DOHH2 (cell line): ENCODE data around the gene TLE2.

Source experiments
- H3F3A ChIP-seq: fragments of 200-600 bp; sonication (generic), shearing (Covaris generic); 2 replicates; pipeline ENCODE4 v1.6.0; 2016; ENCODE audit warnings: antibody characterized with exemption, mild to moderate bottlenecking; ENCODE audit not compliant: control insufficient read depth, insufficient read depth
- H3K27ac ChIP-seq: fragments of 200-600 bp; sonication (generic); 2 replicates; pipeline ENCODE4 v1.5.1; 2014; ENCODE audit warnings: low read depth, mild to moderate bottlenecking, low read length, moderate library complexity
- H3K27me3 ChIP-seq: fragments of 200-600 bp; sonication (generic); 2 replicates; pipeline ENCODE4 v1.6.1; 2014; ENCODE audit warnings: mild to moderate bottlenecking, low read length, mixed read lengths; ENCODE audit not compliant: control insufficient read depth
- H3K36me3 ChIP-seq: fragments of 200-600 bp; sonication (generic); 2 replicates; pipeline ENCODE4 v1.6.1; 2014; ENCODE audit warnings: mild to moderate bottlenecking, low read length, moderate library complexity, mixed read lengths; ENCODE audit not compliant: control insufficient read depth
- H3K4me1 ChIP-seq: fragments of 200-600 bp; sonication (generic); 2 replicates; pipeline ENCODE4 v1.6.1; 2014; ENCODE audit warnings: mild to moderate bottlenecking, low read length, mixed read lengths; ENCODE audit not compliant: control insufficient read depth
- H3K4me2 ChIP-seq: fragments of 200-600 bp; sonication (generic); 2 replicates; pipeline ENCODE4 v1.6.0; 2014; ENCODE audit warnings: mild to moderate bottlenecking, low read length, moderate library complexity
- H3K4me3 ChIP-seq: fragments of 200-600 bp; sonication (generic); 2 replicates; pipeline ENCODE4 v1.5.1; 2014; ENCODE audit warnings: mild to moderate bottlenecking, low read length, mixed read lengths
- H3K79me2 ChIP-seq: fragments of 200-600 bp; sonication (generic); 2 replicates; pipeline ENCODE4 v1.6.1; 2014; ENCODE audit warnings: mild to moderate bottlenecking, low read length, mixed read lengths; ENCODE audit not compliant: control insufficient read depth
- H3K9me2 ChIP-seq: fragments of 200-600 bp; sonication (generic); replicated peaks from 2 replicates; pipeline ENCODE4 v1.6.1; 2014; ENCODE audit warnings: mild to moderate bottlenecking, low read length, mixed read lengths; ENCODE audit not compliant: control insufficient read depth
- H3K9me3 ChIP-seq: fragments of 200-600 bp; sonication (generic); 2 replicates; pipeline ENCODE4 v1.6.1; 2014; ENCODE audit warnings: antibody characterized with exemption, low read length, mixed read lengths; ENCODE audit not compliant: control insufficient read depth, insufficient read depth
- H4K20me1 ChIP-seq: fragments of 200-600 bp; sonication (generic); 2 replicates; pipeline ENCODE4 v1.6.0; 2014; ENCODE audit warnings: low read depth, mild to moderate bottlenecking, antibody characterized with exemption, low read length, moderate library complexity; ENCODE audit not compliant: control insufficient read depth, insufficient read depth
- EZH2phosphoT487 ChIP-seq: fragments of 200-600 bp; sonication (generic); IDR thresholded peaks from 2 replicates; pipeline ENCODE4 v1.6.1; 2017; ENCODE audit warnings: borderline replicate concordance, mild to moderate bottlenecking, antibody characterized with exemption, low read length, moderate library complexity, mixed read lengths
- TF ChIP-seq, protein P1 (sequence below): fragments of 200-600 bp; sonication (generic); IDR thresholded peaks from one replicate; pipeline ENCODE4 v1.5.1; 2014; ENCODE audit warnings: antibody characterized with exemption, mild to moderate bottlenecking, low read depth, low read length; ENCODE audit not compliant: poor library complexity, severe bottlenecking

The TLE2 gene

GRCh38 chr19:2989236-2989946, 39.7 kb downstream of the TLE2 start:
- no peaks in the 10 kb centered on the region for H3K9me3 ChIP-seq
- no peak overlapping the region for H3K4me3 ChIP-seq
- no peaks in the 10 kb centered on the region for H3F3A ChIP-seq
- H4K20me1 ChIP-seq, result no peaks in the 10 kb centered on the region
- H3K4me1 ChIP-seq, result peaks cover 8% of the 10 kb centered on the region
- no peaks in the 10 kb centered on the region for H3K79me2 ChIP-seq
- H3K4me2 ChIP-seq, result no peak overlapping the region
- H3K27me3 ChIP-seq, result peaks cover 9% of the 10 kb centered on the region
- TF ChIP-seq EZH2phosphoT487, result no peak
- TF ChIP-seq, protein P1, sequence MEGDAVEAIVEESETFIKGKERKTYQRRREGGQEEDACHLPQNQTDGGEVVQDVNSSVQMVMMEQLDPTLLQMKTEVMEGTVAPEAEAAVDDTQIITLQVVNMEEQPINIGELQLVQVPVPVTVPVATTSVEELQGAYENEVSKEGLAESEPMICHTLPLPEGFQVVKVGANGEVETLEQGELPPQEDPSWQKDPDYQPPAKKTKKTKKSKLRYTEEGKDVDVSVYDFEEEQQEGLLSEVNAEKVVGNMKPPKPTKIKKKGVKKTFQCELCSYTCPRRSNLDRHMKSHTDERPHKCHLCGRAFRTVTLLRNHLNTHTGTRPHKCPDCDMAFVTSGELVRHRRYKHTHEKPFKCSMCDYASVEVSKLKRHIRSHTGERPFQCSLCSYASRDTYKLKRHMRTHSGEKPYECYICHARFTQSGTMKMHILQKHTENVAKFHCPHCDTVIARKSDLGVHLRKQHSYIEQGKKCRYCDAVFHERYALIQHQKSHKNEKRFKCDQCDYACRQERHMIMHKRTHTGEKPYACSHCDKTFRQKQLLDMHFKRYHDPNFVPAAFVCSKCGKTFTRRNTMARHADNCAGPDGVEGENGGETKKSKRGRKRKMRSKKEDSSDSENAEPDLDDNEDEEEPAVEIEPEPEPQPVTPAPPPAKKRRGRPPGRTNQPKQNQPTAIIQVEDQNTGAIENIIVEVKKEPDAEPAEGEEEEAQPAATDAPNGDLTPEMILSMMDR, result no peak
- no peaks in the 10 kb centered on the region for H3K36me3 ChIP-seq
- no peak overlapping the region for H3K27ac ChIP-seq
- no peaks in the 10 kb centered on the region for H3K9me2 ChIP-seq

DNA sequence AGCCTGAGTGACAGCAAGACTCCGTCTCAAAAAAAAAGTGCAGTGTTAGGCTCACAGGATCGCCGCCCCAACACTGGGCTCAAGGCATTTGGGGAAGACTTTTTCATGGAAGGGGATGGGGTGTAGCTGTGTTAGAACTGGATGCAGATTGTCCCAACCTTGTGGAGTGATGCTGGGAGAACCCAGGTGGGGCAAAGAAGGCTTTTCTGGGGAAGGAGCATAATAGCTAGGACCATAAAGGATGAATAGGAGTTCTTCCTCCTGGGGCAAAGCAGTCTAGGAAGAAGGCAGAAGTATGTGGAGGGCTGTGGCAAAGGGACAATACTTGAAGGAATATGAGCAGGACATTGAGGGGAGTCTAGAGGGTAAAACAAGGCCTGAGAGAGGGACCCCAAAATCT, 40.5 kb downstream of the TLE2 start:
- no peaks in the 10 kb centered on the region for H3F3A ChIP-seq
- no peaks in the 10 kb centered on the region for H3K9me2 ChIP-seq
- H4K20me1 ChIP-seq, result no peaks in the 10 kb centered on the region
- H3K79me2 ChIP-seq, result no peaks in the 10 kb centered on the region
- no peak overlapping the region for H3K27ac ChIP-seq
- no peaks in the 10 kb centered on the region for H3K36me3 ChIP-seq
- no peaks in the 10 kb centered on the region for H3K9me3 ChIP-seq
- no peak overlapping the region for H3K4me3 ChIP-seq
- peaks cover 16% of the 10 kb centered on the region for H3K4me1 ChIP-seq
- TF ChIP-seq EZH2phosphoT487, result no peak
- TF ChIP-seq, protein P1, result no peak
- peaks cover 15% of the 10 kb centered on the region for H3K27me3 ChIP-seq
- H3K4me2 ChIP-seq, result no peak overlapping the region

GRCh38 chr19:2987797-2988196, 41.3 kb downstream of the TLE2 start:
- Histone ChIP-seq H3K79me2 (no peaks in the 10 kb centered on the region), H3K4me3 (no peak overlapping the region), H3K4me1 (peaks cover 22% of the 10 kb centered on the region), H4K20me1 (no peaks in the 10 kb centered on the region), H3K27me3 (peaks cover 21% of the 10 kb centered on the region), H3K9me3 (no peaks in the 10 kb centered on the region), H3K9me2 (no peaks in the 10 kb centered on the region), H3K36me3 (no peaks in the 10 kb centered on the region), H3K27ac (no peak overlapping the region), H3K4me2 (no peak overlapping the region), H3F3A (no peaks in the 10 kb centered on the region)
- TF ChIP-seq, protein P1, result no peak
- no peak for TF ChIP-seq EZH2phosphoT487
